LoVo (cell line): ENCODE data around the gene TRIM27.
"Not testable (repeated sequence)": the region's sequence is repeated elsewhere in the genome, so short reads cannot be mapped to it uniquely, and the experiment has no call there.

ENCODE experiments used
- DNase-seq: peaks from one replicate; pipeline ENCODE4 v3.0.0-alpha.2; 2016; ENCODE audit warnings: low spot score

The TRIM27 gene

GRCh38 chr6:28896505-28897368 is 27.0 kb downstream of the TRIM27 start:
- DNase-seq = peak; percentile 79

- peak; percentile 96 for DNase-seq
Measured at GRCh38 chr6:28895131-28895812, 28.5 kb downstream of the TRIM27 start.

- no peak for DNase-seq
Measured at GRCh38 chr6:28893172-28893799, 30.5 kb downstream of the TRIM27 start.

GRCh38 chr6:28892525-28892924 is 31.3 kb downstream of the TRIM27 start:
- no peak for DNase-seq

- DNase-seq = no peak
Measured at GRCh38 chr6:28887796-28888496, 35.8 kb downstream of the TRIM27 start.

GRCh38 chr6:28886079-28886439 is 37.7 kb downstream of the TRIM27 start:
- DNase-seq = no peak

- no peak for DNase-seq
Measured at GRCh38 chr6:28884423-28885131, 39.2 kb downstream of the TRIM27 start.

GRCh38 chr6:28880894-28881780 is 42.6 kb downstream of the TRIM27 start:
- peak; percentile 60 for DNase-seq

GRCh38 chr6:28880519-28880893 is 43.3 kb downstream of the TRIM27 start:
- DNase-seq = no peak

GRCh38 chr6:28876710-28877109 is 47.1 kb downstream of the TRIM27 start:
- no peak for DNase-seq

- DNase-seq = no peak
Measured at GRCh38 chr6:28875191-28875747, 48.5 kb downstream of the TRIM27 start.

- not testable (repeated sequence) for DNase-seq
Measured at GRCh38 chr6:28872157-28872817, 51.5 kb downstream of the TRIM27 start.

- no peak for DNase-seq
Measured at GRCh38 chr6:28871335-28872156, 52.2 kb downstream of the TRIM27 start.

- no peak for DNase-seq
Measured at GRCh38 chr6:28868873-28869272, 54.9 kb downstream of the TRIM27 start.

- peak; percentile 3 for DNase-seq
Measured at GRCh38 chr6:28867086-28867409, 56.7 kb downstream of the TRIM27 start.

- peak; percentile 75 for DNase-seq
Measured at GRCh38 chr6:28866205-28867085, 57.3 kb downstream of the TRIM27 start.

- peak; percentile 92 for DNase-seq
Measured at GRCh38 chr6:28865401-28866204, 58.2 kb downstream of the TRIM27 start.
